Trophoblast cell (in vitro differentiated cells and primary cell): ENCODE measurements around the gene LSS.

Source experiments
- DNase-seq, 2 donors: peaks; one replicate each; pipeline ENCODE4 v3.0.0-alpha.2; 2016
- H2AFZ ChIP-seq: 2 replicates; pipeline ENCODE4 v1.6.1; 2013; ENCODE audit warnings: low read length, moderate library complexity, mild to moderate bottlenecking; ENCODE audit not compliant: insufficient read depth, poor library complexity
- H2AK5ac ChIP-seq: 2 replicates; pipeline ENCODE4 v1.6.1; 2013; ENCODE audit warnings: mild to moderate bottlenecking, low read length
- H2BK120ac ChIP-seq: 2 replicates; pipeline ENCODE4 v1.6.1; 2013; ENCODE audit warnings: low read length, mild to moderate bottlenecking, moderate library complexity; ENCODE audit not compliant: insufficient read depth, poor library complexity
- H2BK12ac ChIP-seq: 2 replicates; pipeline ENCODE4 v1.6.1; 2013; ENCODE audit warnings: mild to moderate bottlenecking, low read length, moderate library complexity
- H2BK5ac ChIP-seq: 2 replicates; pipeline ENCODE4 v1.6.1; 2013; ENCODE audit warnings: low read length, low read depth, moderate library complexity, mild to moderate bottlenecking; ENCODE audit not compliant: poor library complexity
- H3K14ac ChIP-seq: 2 replicates; pipeline ENCODE4 v1.6.1; 2013; ENCODE audit warnings: mild to moderate bottlenecking, low read length
- H3K18ac ChIP-seq: 2 replicates; pipeline ENCODE4 v1.6.1; 2013; ENCODE audit warnings: mild to moderate bottlenecking, low read length
- H3K23ac ChIP-seq: 2 replicates; pipeline ENCODE4 v1.6.1; 2013; ENCODE audit warnings: low read length
- H3K27ac ChIP-seq: 2 replicates; pipeline ENCODE4 v1.5.1; 2013; ENCODE audit warnings: low read depth, mild to moderate bottlenecking, inconsistent platforms, low read length, moderate library complexity
- H3K27me3 ChIP-seq: 2 replicates; pipeline ENCODE4 v1.6.1; 2013; ENCODE audit warnings: inconsistent platforms, mild to moderate bottlenecking, low read length, moderate library complexity; ENCODE audit not compliant: insufficient read depth
- H3K36me3 ChIP-seq, 2 experiments: 1 replicate in 1 of 2; 2 replicates in 1 of 2; pipeline ENCODE4 v1.6.1; 2013; ENCODE audit warnings: low read length in 2 of 2, mild to moderate bottlenecking in 2 of 2, moderate library complexity in 1 of 2; ENCODE audit not compliant: insufficient read depth in 2 of 2, control insufficient read depth in 1 of 2
- H3K4ac ChIP-seq: 2 replicates; pipeline ENCODE4 v1.6.1; 2013; ENCODE audit warnings: low read depth, mild to moderate bottlenecking, low read length, moderate library complexity
- H3K4me1 ChIP-seq, 2 experiments: 1 replicate in 1 of 2; 2 replicates in 1 of 2; pipeline ENCODE4 v1.6.1; 2013; ENCODE audit warnings: low read length in 2 of 2, mild to moderate bottlenecking in 2 of 2, moderate library complexity in 1 of 2; ENCODE audit not compliant: insufficient read depth in 2 of 2, control insufficient read depth in 1 of 2
- H3K4me2 ChIP-seq: 2 replicates; pipeline ENCODE4 v1.6.1; 2013; ENCODE audit warnings: inconsistent platforms, mild to moderate bottlenecking, low read length, moderate library complexity
- H3K4me3 ChIP-seq: 2 replicates; pipeline ENCODE4 v1.5.1; 2013; ENCODE audit warnings: mild to moderate bottlenecking, low read depth, low read length, inconsistent platforms
- H3K79me1 ChIP-seq: one replicate; pipeline ENCODE4 v1.6.1; 2013; ENCODE audit warnings: low read length
- H3K79me2 ChIP-seq: 2 replicates; pipeline ENCODE4 v1.6.1; 2013; ENCODE audit warnings: low read length, mild to moderate bottlenecking; ENCODE audit not compliant: control insufficient read depth, insufficient read depth, poor library complexity
- H3K9ac ChIP-seq: 2 replicates; pipeline ENCODE4 v1.6.1; 2013; ENCODE audit warnings: mild to moderate bottlenecking, low read length
- H3K9me3 ChIP-seq: 2 replicates; pipeline ENCODE4 v1.6.1; 2013; ENCODE audit warnings: low read depth, mild to moderate bottlenecking, control low read depth, inconsistent platforms, low read length; ENCODE audit not compliant: insufficient read depth
- H4K12ac ChIP-seq: 2 replicates; pipeline ENCODE4 v1.6.1; 2013; ENCODE audit warnings: low read depth, mild to moderate bottlenecking, low read length, moderate library complexity
- H4K8ac ChIP-seq: 2 replicates; pipeline ENCODE4 v1.6.1; 2013; ENCODE audit warnings: low read depth, mild to moderate bottlenecking, low read length, moderate library complexity
- H4K91ac ChIP-seq: one replicate; pipeline ENCODE4 v1.6.1; 2013; ENCODE audit warnings: low read depth, mild to moderate bottlenecking, low read length, moderate library complexity
- WGBS: extraction: QIAGEN DNeasy Blood & Tissue Kit; methylation state at CpG from one replicate; pipeline ENCODE4 v1.1.7; 2013; ENCODE audit warnings: missing lambda C conversion rate; ENCODE audit not compliant: insufficient read length, insufficient coverage; ENCODE audit errors: extremely low coverage; 5-methylcytosine and 5-hydroxymethylcytosine counted together

The LSS gene

DNA sequence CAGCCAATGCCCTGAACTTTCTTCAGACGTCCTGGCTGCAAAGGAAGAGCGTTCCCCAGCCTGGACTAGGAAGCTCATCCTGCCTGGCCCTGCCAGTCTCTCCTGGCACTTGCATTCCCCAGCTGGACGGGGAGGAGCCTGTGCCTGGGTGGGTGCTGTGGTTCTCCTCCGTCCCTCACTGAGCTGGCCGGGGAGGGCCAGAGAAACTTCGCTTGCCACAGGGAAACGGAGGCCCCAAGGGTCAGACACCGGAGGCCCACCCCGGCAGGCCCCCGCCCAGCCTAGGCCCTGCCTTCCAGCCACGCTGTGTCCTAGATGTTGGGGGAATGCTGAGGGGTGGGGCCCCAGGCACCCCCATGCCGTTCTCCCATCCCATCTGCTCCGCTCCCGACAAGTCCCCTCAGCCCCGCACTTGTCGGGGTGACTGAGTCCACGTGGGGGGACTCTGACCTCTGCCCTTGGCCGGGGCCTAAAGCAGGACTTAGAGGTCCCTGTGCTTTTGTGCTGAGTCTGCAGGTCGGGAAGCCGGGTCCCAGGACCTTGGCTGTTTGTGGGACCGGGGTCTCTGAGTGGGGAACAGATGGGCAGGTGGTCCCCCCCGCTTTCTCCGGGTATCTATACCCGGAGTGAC is 78.0 kb downstream of the LSS start:
- Histone ChIP-seq H3K14ac (no peak overlapping the region), H3K9me3 (no peaks in the 10 kb centered on the region), H3K18ac (no peak overlapping the region), H3K4ac (no peak overlapping the region), H2AK5ac (no peak overlapping the region), H3K4me3 (no peak overlapping the region), H3K23ac (no peak overlapping the region), H4K8ac (no peak overlapping the region), H3K79me1 (peaks cover 12% of the 10 kb centered on the region), H3K27me3 (no peaks in the 10 kb centered on the region), H3K9ac (no peak overlapping the region), H4K12ac (no peak overlapping the region), H3K79me2 (peaks cover 2% of the 10 kb centered on the region), H3K36me3 (no peaks in the 10 kb centered on the region), H3K4me1 (peaks cover 12 to 14% of the 10 kb centered on the region in 2 experiments), H4K91ac (no peak overlapping the region), H3K4me2 (no peak overlapping the region), H2AFZ (no peak overlapping the region), H3K27ac (no peak overlapping the region), H2BK120ac (no peak overlapping the region), H2BK5ac (no peak overlapping the region), H2BK12ac (no peak overlapping the region)
- WGBS, result no CpG with 5 or more reads among the region's 24 CpGs
- DNase-seq, result no peak

- H3K79me2 ChIP-seq, result peaks cover 2% of the 10 kb centered on the region
- peaks cover 12% of the 10 kb centered on the region for H3K79me1 ChIP-seq
- H3K27me3 ChIP-seq, result no peaks in the 10 kb centered on the region
- H2AFZ ChIP-seq, result no peak overlapping the region
- no peak overlapping the region for H3K27ac ChIP-seq
- H2BK12ac ChIP-seq, result no peak overlapping the region
- no peak for DNase-seq
- no peak overlapping the region for H4K12ac ChIP-seq
- H3K4me1 ChIP-seq, result peaks cover 12 to 13% of the 10 kb centered on the region in 2 experiments
- no peak overlapping the region for H2BK5ac ChIP-seq
- H3K4me2 ChIP-seq, result no peak overlapping the region
- H3K14ac ChIP-seq, result no peak overlapping the region
- no peak overlapping the region for H3K4ac ChIP-seq
- H3K9ac ChIP-seq, result no peak overlapping the region
- H2BK120ac ChIP-seq, result no peak overlapping the region
- H4K91ac ChIP-seq, result no peak overlapping the region
- H3K4me3 ChIP-seq, result no peak overlapping the region
- no peak overlapping the region for H3K23ac ChIP-seq
- no peaks in the 10 kb centered on the region for H3K36me3 ChIP-seq
- no peak overlapping the region for H3K18ac ChIP-seq
- H2AK5ac ChIP-seq, result no peak overlapping the region
- H3K9me3 ChIP-seq, result no peaks in the 10 kb centered on the region
- WGBS, result no CpG with 5 or more reads among the region's 19 CpGs
- H4K8ac ChIP-seq, result no peak overlapping the region
Measured at GRCh38 chr21:46150073-46150472, 78.5 kb downstream of the LSS start.

DNA sequence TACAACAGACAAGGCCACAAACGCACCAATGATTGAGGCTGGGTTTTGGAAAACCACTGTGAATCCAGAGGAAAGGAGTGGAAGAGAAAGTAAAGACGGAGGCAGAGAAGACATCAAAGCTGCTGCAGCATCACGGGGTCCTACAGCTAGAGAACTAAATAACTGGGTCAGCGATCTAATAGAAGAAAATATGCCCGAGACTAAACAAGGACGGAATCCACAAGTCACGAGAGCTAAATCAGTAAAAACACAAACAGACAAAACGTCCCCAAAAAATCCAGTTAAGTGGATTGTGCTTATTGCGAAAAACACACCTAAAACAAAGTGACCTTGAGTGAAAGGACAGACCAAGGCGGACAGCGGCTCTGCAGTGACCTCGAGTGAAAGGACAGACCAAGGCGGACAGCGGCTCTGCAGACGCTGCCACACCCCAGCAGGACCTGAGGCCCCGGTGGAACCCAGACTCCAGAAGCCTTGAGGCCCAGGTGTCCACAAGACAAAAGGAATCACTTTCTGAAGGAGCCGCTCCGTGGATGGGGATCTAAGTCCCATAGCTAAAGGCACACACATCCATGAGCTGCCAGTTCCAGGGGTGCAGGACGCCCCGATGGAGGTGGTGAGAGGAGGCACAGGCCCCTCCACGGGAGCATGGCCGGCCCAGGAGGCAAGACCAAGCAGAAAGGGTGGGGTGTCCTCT is 79.2 kb downstream of the LSS start:
- peaks cover 12 to 13% of the 10 kb centered on the region in 2 experiments for H3K4me1 ChIP-seq
- H3K4me3 ChIP-seq, result no peak overlapping the region
- peaks cover 12% of the 10 kb centered on the region for H3K79me1 ChIP-seq
- no peaks in the 10 kb centered on the region for H3K9me3 ChIP-seq
- no peak overlapping the region for H4K91ac ChIP-seq
- no peak overlapping the region for H3K23ac ChIP-seq
- H3K4me2 ChIP-seq, result no peak overlapping the region
- peaks cover 2% of the 10 kb centered on the region for H3K79me2 ChIP-seq
- DNase-seq, result no peak
- H3K36me3 ChIP-seq, result no peaks in the 10 kb centered on the region
- WGBS, result no CpG with 5 or more reads among the region's 22 CpGs
- H4K12ac ChIP-seq, result no peak overlapping the region
- no peak overlapping the region for H2AFZ ChIP-seq
- no peak overlapping the region for H3K4ac ChIP-seq
- no peak overlapping the region for H2BK12ac ChIP-seq
- H3K27me3 ChIP-seq, result no peaks in the 10 kb centered on the region
- no peak overlapping the region for H2AK5ac ChIP-seq
- H3K14ac ChIP-seq, result no peak overlapping the region
- H4K8ac ChIP-seq, result no peak overlapping the region
- H2BK5ac ChIP-seq, result no peak overlapping the region
- H2BK120ac ChIP-seq, result no peak overlapping the region
- H3K27ac ChIP-seq, result no peak overlapping the region
- no peak overlapping the region for H3K18ac ChIP-seq
- H3K9ac ChIP-seq, result no peak overlapping the region

DNA sequence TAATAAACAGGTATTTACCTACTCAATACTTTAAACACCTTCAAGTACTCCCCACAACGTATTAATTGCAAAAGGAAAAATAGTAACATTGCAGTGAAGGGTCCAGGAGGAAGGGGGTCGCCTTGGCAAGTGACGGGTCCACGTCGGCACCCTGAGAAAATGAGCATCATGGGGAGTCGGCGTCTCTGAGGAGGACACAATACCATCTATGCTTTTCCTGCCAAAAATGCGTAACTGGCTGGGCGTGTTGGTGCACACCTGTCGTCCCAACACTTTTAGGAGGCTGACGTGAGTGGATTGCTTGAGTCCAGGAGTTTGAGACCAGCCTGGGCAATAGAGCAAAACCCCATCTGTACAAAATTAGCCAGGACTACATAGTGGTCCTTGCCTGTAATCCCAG is 80.5 kb downstream of the LSS start:
- Histone ChIP-seq H3K79me1 (peaks cover 12% of the 10 kb centered on the region), H3K36me3 (no peaks in the 10 kb centered on the region), H3K27ac (no peak overlapping the region), H2BK120ac (no peak overlapping the region), H2BK12ac (no peak overlapping the region), H4K91ac (no peak overlapping the region), H3K18ac (no peak overlapping the region), H3K4me1 (peaks cover 8 to 9% of the 10 kb centered on the region in 2 experiments), H3K79me2 (no peaks in the 10 kb centered on the region), H3K9me3 (no peaks in the 10 kb centered on the region), H2BK5ac (no peak overlapping the region), H3K9ac (no peak overlapping the region), H3K23ac (no peak overlapping the region), H2AK5ac (no peak overlapping the region), H3K14ac (no peak overlapping the region), H3K4me3 (no peak overlapping the region), H3K4ac (no peak overlapping the region), H2AFZ (no peak overlapping the region), H3K4me2 (no peak overlapping the region), H4K8ac (no peak overlapping the region), H3K27me3 (no peaks in the 10 kb centered on the region), H4K12ac (no peak overlapping the region)
- no CpG with 5 or more reads among the region's 11 CpGs for WGBS
- DNase-seq, result no peak
